Sigmoid colon (tissue), 4 donors: Measurements from ENCODE around the gene KIAA0513.

Source experiments
- POLR2A ChIP-seq, 2 donors: fragments of 450-650 bp; IDR thresholded peaks; one replicate each; pipeline ENCODE4 v1.6.1; 2016; ENCODE audit warnings: antibody characterized with exemption in 2 of 2, mild to moderate bottlenecking in 2 of 2, moderate library complexity in 2 of 2
- POLR2AphosphoS5 ChIP-seq, 4 donors: sonication (generic); formaldehyde crosslinking; IDR thresholded peaks; one replicate each; pipeline ENCODE4 v1.6.1; 2017; ENCODE audit warnings: antibody characterized with exemption in 4 of 4
- TF ChIP-seq, protein P1 (sequence below), 4 experiments: fragments of 450-650 bp in 3 of 4; fragments of 200-600 bp in 1 of 4; IDR thresholded peaks; one replicate each; pipeline ENCODE4 v1.5.1; 2016 to 2019; ENCODE audit warnings: antibody characterized with exemption in 4 of 4, mild to moderate bottlenecking in 3 of 4, moderate library complexity in 2 of 4

DNA sequence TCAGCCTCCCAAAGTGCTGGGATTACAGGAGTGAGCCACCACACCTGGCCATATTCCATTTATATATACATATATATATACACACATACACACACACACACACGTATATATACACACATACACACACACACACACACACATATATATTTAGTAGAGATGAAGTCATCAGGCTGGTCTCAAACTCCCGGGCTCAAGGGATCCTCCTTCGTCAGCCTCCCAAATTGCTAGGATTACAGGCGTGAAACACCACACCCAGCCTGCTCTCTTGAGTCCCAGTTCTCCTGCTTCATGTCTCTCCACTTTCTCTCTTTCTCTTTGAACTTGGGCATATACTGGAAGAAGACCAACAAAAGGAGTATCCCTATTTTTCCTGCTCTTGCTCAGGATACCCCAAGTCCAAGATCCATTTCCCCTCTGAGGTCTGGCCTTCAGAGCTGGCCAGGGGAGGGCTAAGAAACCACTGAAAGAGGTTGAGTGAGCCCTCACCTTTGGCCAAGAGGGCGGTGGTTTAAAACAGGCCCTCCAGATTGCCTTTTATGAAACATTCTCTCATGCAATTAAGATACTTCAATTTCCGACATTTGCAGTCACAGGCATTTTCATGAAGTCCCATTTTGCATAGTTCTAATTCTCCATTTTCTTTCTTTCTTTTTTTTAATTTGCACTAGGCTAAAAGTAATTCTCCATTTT lies 46.8 kb downstream of the KIAA0513 start:
- TF ChIP-seq, protein P1, sequence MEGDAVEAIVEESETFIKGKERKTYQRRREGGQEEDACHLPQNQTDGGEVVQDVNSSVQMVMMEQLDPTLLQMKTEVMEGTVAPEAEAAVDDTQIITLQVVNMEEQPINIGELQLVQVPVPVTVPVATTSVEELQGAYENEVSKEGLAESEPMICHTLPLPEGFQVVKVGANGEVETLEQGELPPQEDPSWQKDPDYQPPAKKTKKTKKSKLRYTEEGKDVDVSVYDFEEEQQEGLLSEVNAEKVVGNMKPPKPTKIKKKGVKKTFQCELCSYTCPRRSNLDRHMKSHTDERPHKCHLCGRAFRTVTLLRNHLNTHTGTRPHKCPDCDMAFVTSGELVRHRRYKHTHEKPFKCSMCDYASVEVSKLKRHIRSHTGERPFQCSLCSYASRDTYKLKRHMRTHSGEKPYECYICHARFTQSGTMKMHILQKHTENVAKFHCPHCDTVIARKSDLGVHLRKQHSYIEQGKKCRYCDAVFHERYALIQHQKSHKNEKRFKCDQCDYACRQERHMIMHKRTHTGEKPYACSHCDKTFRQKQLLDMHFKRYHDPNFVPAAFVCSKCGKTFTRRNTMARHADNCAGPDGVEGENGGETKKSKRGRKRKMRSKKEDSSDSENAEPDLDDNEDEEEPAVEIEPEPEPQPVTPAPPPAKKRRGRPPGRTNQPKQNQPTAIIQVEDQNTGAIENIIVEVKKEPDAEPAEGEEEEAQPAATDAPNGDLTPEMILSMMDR (IDR thresholded peaks at IDR 0.05): no peak
- TF ChIP-seq POLR2A (IDR thresholded peaks at IDR 0.05) (no peak), POLR2AphosphoS5 (IDR thresholded peaks at IDR 0.05) (no peak)
